ENCODE measurements around the gene TMEM151B.

The TMEM151B gene

DNA sequence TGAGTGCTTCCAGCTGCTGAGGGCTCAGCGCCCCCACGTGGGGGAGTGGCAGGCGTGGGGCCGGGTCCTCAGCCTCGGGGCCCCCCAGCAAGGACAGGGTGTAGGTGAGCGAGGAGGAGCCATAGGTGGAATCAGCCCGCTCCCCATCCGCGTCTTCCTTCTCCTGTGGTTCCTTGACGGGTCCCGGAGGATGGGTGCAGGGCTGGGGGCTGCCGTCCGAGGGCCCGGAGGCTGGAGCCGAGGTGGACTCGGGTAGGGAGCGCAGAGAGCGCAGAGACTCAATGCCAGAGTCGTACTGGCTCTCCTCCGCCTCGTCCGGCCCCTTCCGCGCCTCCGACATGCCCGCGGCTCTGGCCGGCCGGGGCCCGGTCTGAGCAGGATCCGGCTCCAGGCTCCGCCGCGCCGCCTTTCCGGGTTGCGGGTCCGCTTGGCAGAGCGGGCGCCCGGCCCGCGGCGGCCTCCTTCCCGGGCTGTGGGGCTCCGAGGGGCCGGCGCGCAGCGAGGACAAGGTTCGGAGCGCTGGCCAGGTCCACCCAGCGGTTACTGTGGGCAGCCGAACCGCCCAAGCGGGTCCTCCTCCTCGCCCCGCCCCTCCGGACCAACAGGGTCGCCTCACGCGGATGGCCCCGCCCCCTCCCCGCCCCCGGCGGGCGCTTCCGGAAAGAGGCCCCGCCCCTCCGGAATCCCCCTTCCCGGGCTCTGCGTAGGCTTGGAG is 5.1 kb upstream of the TMEM151B start, which contains the start of gene NFKBIE:
TSS of gene NFKBIE (minus strand) at position 545 of the 715 bp plus-strand sequence. CDS start at position 340, 205 bp downstream.
- ATAC-seq = peak; percentile 61 to 65

DNA sequence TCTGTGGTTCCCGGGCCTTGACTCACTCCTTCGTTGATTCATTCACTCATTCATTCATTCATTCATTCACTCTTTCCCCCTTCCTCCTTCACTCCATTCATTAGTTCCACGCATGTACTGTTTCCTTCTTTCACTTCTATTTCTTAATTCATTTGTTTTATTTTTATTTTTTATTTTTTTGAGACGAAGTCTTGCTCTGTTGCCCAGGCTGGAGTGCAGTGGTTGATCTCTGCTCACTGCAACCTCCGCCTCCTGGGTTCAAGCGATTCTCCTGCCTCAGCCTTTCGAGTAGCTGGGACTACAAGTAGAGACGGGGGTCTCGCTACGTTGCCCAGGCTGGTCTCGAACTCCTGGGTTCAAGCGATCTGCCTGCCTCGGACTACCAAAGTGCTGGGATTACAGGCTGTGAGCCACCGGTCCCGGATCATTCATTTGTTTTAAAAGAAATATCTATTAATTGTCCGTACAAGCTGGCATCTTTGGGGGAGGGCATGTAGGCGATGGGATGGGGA is 4.5 kb upstream of the TMEM151B start:
- ATAC-seq = no peak

DNA sequence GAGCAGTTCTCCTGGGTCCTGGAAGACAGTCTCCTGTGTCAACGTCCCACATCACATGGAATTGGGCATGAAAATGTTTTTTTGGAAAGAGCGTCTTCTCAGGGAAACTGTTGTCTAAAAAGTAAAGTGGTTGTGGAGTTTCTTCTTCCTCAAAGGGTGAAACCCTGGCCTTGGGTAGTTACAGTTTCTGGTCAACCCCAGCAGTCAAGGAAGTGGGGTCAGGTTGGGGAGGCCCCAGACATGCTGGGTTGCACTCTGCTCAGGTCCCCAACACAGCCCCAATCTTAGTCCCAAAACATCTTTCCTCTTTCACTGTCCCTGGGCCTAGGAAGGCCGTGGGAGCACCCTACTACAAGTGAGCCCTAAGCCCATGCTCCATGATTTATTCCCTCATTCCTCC is 3.9 kb upstream of the TMEM151B start:
- ATAC-seq = no peak

DNA sequence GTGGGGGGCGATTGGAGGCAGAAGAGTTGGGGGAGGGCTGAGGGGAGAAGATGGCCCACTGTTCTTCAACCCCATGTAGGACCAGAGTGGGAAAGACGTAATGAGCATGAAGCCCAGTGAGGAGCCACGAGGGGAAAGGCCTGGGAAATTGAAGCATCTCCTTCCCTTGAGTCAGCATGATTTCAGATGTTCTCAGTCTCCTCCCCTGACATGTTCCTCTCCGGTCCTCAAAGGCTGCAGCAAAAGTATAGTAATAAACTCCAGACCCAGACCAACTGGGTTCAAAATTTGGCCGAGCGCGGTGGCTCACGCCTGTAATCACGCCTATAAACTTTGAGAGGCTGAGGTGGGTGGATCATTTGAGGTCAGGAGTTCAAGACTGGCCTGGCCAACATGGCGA is 3.0 kb upstream of the TMEM151B start:
- no peak for ATAC-seq

- no peak for ATAC-seq
Measured at GRCh38 chr6:44268095-44268628, 2.1 kb upstream of the TMEM151B start.

DNA sequence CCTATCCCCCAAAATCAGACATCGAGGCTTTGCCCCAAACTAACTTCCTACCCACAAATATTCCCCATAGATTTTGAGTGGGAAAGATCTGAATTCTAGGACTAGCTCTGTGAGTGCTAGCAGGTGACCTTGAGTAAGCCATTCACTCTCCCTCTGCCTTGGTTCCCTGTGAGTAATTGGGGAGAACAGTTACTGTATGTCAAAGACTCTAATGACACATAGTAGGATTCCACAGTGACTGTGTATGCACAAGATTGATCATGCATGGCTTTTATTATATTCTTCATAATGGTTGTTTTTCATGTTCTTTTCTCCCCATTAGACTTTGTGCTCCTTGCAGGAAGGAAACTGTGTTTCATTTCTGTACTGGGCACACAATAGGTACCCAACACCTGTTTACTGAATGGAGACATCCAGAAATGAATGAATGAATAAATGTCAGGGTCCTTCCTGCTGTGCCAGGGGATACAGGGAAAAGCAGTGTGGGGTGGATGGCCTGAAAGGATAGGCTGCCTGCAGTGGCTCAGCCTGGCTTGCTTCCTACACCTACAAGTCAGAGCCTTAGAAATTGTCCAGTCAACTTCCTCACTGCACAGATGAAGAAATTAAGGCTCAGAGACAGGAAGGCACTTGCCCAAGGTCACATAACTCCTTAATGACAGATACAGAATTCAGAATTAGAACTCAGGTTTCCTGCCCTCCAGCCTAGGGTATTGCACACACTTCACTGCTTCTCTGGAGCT is 901 bp upstream of the TMEM151B start:
- ATAC-seq = peak in 1 of 2 donors; percentile 21

DNA sequence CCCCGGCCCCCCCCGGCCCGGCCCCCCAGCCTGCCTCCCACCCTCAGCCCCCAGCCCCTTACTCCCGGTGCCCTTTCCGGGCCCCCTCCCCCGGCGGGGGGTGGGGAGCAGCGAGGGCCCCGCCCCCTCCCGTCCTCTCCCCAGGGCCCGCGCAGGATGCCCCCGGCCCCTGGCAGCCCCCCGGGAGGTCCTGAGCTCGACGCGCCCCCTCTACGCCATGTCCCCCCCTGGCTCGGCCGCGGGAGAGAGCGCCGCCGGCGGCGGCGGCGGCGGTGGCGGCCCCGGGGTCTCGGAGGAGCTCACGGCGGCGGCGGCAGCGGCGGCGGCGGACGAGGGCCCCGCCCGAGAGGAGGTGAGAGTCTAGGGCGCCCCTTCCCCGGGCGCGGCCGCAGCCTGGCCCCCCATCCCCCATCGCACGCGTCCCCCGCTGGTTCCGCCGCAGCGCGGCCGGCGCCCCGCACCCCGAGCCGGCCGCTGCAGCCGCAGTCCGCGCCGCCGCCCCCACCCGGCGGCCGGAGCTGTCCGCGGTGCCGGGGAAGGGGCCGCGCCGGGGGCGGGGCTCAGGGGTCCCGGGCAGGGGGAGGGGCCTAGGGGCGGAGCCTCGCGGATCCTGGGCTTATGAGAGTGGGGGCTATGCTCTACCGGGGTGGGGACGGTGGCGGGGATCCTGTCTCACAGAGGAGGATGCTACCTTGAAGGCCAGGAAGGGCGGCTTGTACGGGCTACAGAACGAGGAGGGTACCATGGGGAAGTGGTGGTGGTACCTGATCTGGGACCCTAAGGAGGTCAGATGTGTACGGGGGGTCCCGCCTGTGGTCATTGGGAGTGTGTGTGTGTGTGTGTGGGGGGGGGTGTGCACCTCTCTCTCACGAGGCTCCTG is 516 bp downstream of the TMEM151B start:
- ATAC-seq = no peak

DNA sequence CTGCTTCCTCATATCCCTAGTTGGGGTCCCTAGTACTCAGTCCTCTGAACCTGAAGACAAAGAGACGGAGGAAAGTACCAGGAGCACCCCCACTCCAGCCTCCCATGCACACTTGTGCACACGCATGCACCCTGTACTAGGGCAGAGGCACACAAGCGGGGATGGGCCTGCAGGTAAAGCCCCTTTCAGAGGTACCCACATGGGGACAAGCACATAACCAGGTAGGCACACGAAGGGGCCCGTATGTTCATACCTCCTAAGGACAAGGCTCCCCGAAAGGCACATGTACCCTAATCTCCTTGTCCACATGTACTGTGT is 1.1 kb downstream of the TMEM151B start:
- ATAC-seq = no peak

GRCh38 chr6:44271914-44272313 is 1.7 kb downstream of the TMEM151B start:
- no peak for ATAC-seq

GRCh38 chr6:44272529-44272928 is 2.3 kb downstream of the TMEM151B start:
- no peak for ATAC-seq

GRCh38 chr6:44272999-44273566 is 2.8 kb downstream of the TMEM151B start:
- no peak for ATAC-seq

DNA sequence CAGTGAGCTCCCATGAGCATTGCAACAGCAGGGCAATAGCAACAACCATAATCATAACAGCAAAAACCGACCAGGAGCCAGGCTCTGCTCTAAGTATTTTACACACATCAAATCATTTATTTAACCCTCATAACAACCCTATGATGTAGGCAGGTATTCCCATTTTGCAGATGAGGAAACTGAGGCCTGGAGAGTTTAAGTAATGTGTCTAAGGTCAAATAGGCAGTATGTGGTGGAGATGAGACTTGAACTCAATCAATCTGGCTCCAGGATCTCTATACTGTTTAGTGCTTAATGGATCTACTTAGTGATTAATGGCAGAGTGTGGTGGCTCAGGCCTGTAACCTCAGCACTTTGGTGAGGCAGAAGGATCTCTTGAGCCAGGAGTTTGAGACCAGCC is 3.4 kb downstream of the TMEM151B start:
- no peak for ATAC-seq

DNA sequence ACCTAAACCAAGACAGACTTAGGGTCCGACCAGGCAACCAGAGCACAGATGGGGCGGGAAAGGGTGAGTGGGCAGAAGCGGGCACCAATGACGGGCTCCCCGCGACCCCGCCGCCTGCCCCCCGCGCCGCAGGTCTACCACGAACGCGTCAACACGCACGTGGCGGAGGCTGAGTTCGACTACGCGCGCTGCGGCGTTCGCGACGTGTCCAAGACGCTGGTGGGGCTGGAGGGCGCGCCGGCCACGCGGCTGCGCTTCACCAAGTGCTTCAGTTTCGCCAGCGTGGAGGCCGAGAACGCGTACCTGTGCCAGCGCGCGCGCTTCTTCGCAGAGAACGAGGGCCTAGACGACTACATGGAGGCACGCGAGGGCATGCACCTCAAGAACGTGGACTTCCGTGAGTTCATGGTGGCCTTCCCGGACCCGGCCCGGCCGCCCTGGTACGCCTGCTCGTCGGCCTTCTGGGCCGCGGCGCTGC is 5.1 kb downstream of the TMEM151B start:
- no peak for ATAC-seq

DNA sequence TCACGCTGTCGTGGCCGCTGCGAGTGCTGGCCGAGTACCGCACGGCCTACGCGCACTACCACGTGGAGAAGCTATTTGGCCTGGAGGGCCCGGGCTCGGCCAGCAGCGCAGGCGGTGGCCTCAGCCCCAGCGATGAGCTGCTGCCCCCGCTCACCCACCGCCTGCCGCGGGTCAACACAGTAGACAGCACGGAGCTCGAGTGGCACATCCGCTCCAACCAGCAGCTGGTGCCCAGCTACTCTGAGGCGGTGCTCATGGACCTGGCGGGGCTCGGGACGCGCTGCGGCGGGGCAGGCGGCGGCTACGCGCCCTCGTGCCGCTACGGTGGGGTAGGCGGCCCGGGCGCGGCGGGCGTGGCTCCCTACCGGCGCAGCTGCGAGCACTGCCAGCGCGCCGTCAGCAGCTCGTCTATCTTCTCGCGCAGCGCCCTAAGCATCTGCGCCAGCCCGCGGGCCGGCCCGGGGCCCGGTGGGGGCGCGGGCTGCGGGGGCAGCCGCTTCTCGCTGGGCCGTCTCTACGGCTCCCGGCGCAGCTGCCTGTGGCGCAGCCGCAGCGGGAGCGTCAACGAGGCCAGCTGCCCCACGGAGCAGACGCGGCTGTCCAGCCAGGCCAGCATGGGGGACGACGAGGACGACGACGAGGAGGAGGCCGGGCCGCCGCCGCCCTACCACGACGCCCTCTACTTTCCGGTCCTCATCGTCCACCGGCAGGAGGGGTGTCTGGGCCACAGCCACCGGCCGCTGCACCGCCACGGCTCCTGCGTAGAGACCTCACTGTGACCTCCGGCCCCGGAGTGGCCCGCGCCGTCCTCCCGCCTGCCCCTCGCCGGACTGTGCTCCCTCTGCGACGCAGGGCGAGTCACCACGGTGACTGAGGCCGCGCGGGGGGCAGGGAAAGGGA is 5.7 kb downstream of the TMEM151B start:
- peak; percentile 61 to 66 for ATAC-seq

DNA sequence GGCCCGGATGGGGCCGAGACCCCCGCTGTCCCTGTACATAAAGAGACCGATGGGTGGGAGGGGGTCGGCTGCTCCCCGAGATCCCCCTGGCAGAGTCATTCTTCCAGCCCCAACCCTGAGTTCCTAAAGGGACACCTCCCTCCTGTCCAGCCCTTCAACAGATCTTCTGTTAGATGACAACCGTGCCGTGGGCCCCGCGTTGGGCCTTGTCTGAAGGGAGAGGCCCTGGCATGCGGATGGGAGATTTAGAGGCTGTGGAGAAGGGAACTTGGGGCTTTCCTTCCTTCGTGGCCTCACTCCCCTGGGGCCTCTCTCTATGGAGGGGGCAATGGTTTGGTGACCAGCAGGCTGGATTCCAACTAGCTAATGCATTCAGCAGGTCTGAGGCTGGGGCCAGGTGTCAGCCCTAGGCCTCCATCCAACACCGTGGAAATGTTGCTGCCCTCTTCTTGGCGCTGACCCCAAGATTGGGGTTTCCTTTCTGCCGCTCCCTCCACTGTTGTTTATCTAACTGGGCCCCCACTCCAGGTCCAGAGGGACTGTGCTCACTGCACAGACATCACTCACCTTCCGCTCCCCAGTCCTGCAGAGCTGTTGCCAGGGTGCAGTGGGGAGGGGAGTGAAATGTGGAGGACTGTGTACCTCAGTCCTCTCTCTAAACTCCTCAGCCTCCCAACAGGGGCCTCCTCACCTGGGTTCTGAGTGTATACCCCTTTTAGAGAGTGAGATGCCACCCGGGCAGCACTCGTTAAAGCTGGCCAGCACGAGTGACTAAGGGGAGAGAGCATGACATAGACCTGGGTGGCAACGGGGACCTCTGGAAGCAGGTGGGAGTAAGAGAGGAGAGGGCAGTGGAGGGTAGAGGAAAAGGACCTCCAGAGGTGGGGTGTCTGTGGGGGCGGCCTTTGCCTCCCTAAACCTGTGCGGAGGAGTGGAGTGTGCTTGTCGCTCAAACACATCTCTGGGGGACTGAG is 6.7 kb downstream of the TMEM151B start:
- ATAC-seq = no peak

GRCh38 chr6:44277763-44278162 is 7.5 kb downstream of the TMEM151B start:
- no peak for ATAC-seq

GRCh38 chr6:44278315-44278714 is 8.1 kb downstream of the TMEM151B start:
- ATAC-seq = no peak

DNA sequence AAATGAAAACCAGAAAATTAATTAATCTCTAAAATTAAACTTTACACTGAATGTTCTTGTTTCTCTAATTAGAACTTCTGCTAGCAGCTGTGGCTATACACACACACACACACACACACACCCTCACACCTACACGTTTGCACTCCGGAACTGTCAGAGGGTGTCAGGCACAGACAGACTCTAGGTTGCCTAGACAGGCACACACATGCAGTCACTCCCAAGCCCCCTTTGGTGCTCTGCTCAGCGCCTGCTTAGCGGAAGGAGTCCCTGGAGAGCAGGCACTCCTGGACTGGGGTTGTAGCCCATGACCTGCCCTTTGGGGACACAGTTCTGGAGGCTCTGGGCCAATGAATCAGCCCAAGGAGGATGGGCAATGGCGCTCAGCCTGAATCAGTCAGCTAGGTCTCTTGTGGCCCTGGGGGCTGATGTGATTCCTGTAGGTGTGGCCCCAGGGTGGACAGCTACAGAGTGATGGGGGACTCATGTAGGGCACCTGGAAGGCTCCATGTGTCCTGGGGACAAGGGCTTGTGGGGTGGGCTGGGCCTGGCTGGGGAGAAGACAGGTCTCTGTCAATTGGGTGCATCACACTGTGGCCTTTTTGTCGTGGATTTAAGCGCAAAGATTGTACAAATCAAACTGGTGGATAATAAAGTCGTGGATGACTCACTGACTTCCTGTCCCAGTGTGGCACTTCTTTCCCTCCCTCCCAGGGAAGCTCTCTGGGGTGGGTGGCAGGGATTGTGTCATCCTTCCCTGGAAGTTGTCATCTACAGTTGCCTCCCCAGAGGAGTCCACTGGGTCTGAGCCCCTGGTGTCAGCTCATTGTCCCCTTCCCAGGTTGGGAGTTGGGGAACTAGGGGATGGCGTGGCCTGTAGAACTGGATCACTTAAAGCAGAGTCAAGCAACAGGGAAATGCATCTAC is 8.8 kb downstream of the TMEM151B start:
- ATAC-seq = no peak

DNA sequence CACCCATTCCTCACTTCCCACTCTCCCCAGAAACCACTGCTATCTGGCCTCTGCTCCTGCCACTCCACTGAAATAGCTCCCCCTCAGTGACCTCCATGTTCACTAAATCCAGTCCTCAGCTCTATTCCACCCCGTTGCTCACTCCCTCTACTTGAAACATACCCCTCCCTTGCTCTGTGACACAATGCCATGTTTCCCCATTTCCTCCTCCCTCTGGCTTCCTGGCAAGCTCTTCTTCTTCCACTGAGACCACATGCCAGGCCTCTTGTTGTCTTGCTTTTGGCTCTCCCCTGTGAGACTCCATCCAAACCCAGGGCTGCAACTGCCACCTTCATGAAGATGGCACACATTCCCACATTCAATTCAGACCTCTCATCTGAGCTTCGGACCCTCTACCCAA is 13.9 kb downstream of the TMEM151B start:
- no peak for ATAC-seq
